Smooth muscle cell (in vitro differentiated cells): Measurements from ENCODE around the gene CRTAP. TPM values are rescaled to one million over a fixed set of nuclear protein-coding genes. Genes with fewer than 3 reads are reported as not detected.
A peak's percentile ranks its signal among the peaks of the same experiment; 100 is the strongest.

Experiments
- DNase-seq: peaks from one replicate; lab custom pipeline; 2025; ENCODE audit not compliant: unreplicated experiment; lab: John Stamatoyannopoulos, UW
- H2AFZ ChIP-seq: fragments of 200-600 bp; sonication (generic); 2 replicates; pipeline ENCODE4 v1.6.0; 2016; ENCODE audit warnings: antibody characterized with exemption, low read depth, mild to moderate bottlenecking
- H3F3A ChIP-seq: fragments of 200-600 bp; sonication (generic); 2 replicates; pipeline ENCODE4 v1.6.0; 2017; ENCODE audit warnings: antibody characterized with exemption, low read depth
- H3K27ac ChIP-seq: fragments of 200-600 bp; sonication (generic); 2 replicates; pipeline ENCODE4 v1.5.1; 2016; ENCODE audit warnings: low read depth, mild to moderate bottlenecking
- H3K27me3 ChIP-seq: fragments of 200-600 bp; sonication (generic); 2 replicates; pipeline ENCODE4 v1.6.1; 2016; ENCODE audit warnings: low read depth, mild to moderate bottlenecking
- H3K36me3 ChIP-seq: fragments of 200-600 bp; sonication (generic); 2 replicates; pipeline ENCODE4 v1.5.1; 2016; ENCODE audit warnings: low read depth
- H3K4me1 ChIP-seq: fragments of 200-600 bp; sonication (generic); 2 replicates; pipeline ENCODE4 v1.5.1; 2016; ENCODE audit warnings: low read depth
- H3K4me2 ChIP-seq: fragments of 200-600 bp; sonication (generic); 2 replicates; pipeline ENCODE4 v1.6.0; 2016; ENCODE audit warnings: mild to moderate bottlenecking
- H3K4me3 ChIP-seq: fragments of 200-600 bp; sonication (generic); 2 replicates; pipeline ENCODE4 v1.5.1; 2016; ENCODE audit warnings: mild to moderate bottlenecking
- H3K79me2 ChIP-seq: fragments of 200-600 bp; sonication (generic); 2 replicates; pipeline ENCODE4 v1.6.0; 2016; ENCODE audit warnings: low read depth, mild to moderate bottlenecking
- H3K9ac ChIP-seq: fragments of 200-600 bp; sonication (generic); 2 replicates; pipeline ENCODE4 v1.6.0; 2016; ENCODE audit warnings: low read depth
- H3K9me3 ChIP-seq: fragments of 200-600 bp; sonication (generic); replicated peaks from 2 replicates; pipeline ENCODE4 v1.5.1; 2016; ENCODE audit warnings: low read depth
- H4K20me1 ChIP-seq: fragments of 200-600 bp; sonication (generic); 2 replicates; pipeline ENCODE4 v1.6.0; 2016; ENCODE audit warnings: low read depth
- CTCF ChIP-seq: fragments of 200-600 bp; sonication (generic); IDR thresholded peaks from 2 replicates; pipeline ENCODE4 v1.5.1; 2017; ENCODE audit warnings: borderline replicate concordance, mild to moderate bottlenecking, antibody characterized with exemption; ENCODE audit not compliant: insufficient read depth, poor library complexity, severe bottlenecking
- WGBS: methylation state at CpG from one replicate; pipeline ENCODE4 v1.1.7; 2016; ENCODE audit warnings: low lambda C conversion rate; 5-methylcytosine and 5-hydroxymethylcytosine counted together
- polyA plus RNA-seq: library from polyadenylated mRNA; unstranded; fragments of >200 nt; fragmentation: Nextera tagmentation; extraction: Ambion mirVana; gene quantifications from 2 replicates; pipeline ENCODE4 v1.2.1, GENCODE V29; 2016
- total RNA-seq: library from RNA; depleted of rRNA; stranded (reverse); fragments of >200 nt; gene quantifications from 2 replicates; pipeline ENCODE4 v1.2.3, GENCODE V29; 2014

The CRTAP gene
- total and polyA plus RNA-seq, 2 experiments from 2014 or later, result 195 to 206 TPM

GRCh38 chr3:33111581-33111980 lies 2.2 kb upstream of the CRTAP start:
- Histone ChIP-seq H3K9me3 (no peaks in the 10 kb centered on the region), H4K20me1 (peaks cover 1% of the 10 kb centered on the region), H3K4me1 (peaks cover 12% of the 10 kb centered on the region), H3F3A (peaks cover 7% of the 10 kb centered on the region), H3K36me3 (no peaks in the 10 kb centered on the region), H3K4me3 (no peak overlapping the region), H3K27ac (no peak overlapping the region), H3K9ac (no peak overlapping the region), H3K79me2 (peaks cover 8% of the 10 kb centered on the region), H2AFZ (no peak overlapping the region), H3K4me2 (no peak overlapping the region), H3K27me3 (no peaks in the 10 kb centered on the region)
- 97% methylated on average over 8 of the region's 8 CpGs for WGBS
- no peak for DNase-seq
- no peak for TF ChIP-seq CTCF

GRCh38 chr3:33114622-33115023 lies 809 bp downstream of the CRTAP start:
- H2AFZ ChIP-seq, result peak overlapping the region; percentile 90
- H3K27ac ChIP-seq, result peak overlapping the region; percentile 72
- peaks cover 26% of the 10 kb centered on the region for H3K79me2 ChIP-seq
- no peaks in the 10 kb centered on the region for H3K36me3 ChIP-seq
- peaks cover 7% of the 10 kb centered on the region for H3F3A ChIP-seq
- TF ChIP-seq CTCF, result no peak
- H3K4me1 ChIP-seq, result peaks cover 12% of the 10 kb centered on the region
- 43% methylated on average over 14 of the region's 14 CpGs for WGBS
- H4K20me1 ChIP-seq, result peaks cover 31% of the 10 kb centered on the region
- no peak overlapping the region for H3K9ac ChIP-seq
- H3K4me3 ChIP-seq, result peak overlapping the region; percentile 75
- H3K9me3 ChIP-seq, result no peaks in the 10 kb centered on the region
- H3K27me3 ChIP-seq, result no peaks in the 10 kb centered on the region
- DNase-seq, result no peak
- H3K4me2 ChIP-seq, result peak overlapping the region; percentile 95

- Histone ChIP-seq H3K4me3 (peak overlapping the region; percentile 75), H3K27ac (peak overlapping the region; percentile 72), H4K20me1 (peaks cover 37% of the 10 kb centered on the region), H3K36me3 (no peaks in the 10 kb centered on the region), H3K79me2 (peaks cover 26% of the 10 kb centered on the region), H3K27me3 (no peaks in the 10 kb centered on the region), H3K9me3 (no peaks in the 10 kb centered on the region), H3K4me2 (peak overlapping the region; percentile 95), H3K9ac (peak overlapping the region; percentile 54), H3F3A (peaks cover 7% of the 10 kb centered on the region), H2AFZ (peak overlapping the region; percentile 18), H3K4me1 (peaks cover 12% of the 10 kb centered on the region)
- no peak for TF ChIP-seq CTCF
- WGBS, result 34% methylated on average over 13 of the region's 13 CpGs
- peak; percentile 24 for DNase-seq
These were observed 1.4 kb downstream of the CRTAP start for GRCh38 chr3:33115024-33115768.

- Histone ChIP-seq H3K9ac (no peak overlapping the region), H2AFZ (no peak overlapping the region), H3K79me2 (peaks cover 26% of the 10 kb centered on the region), H3K27ac (no peak overlapping the region), H3K27me3 (no peaks in the 10 kb centered on the region), H3K4me3 (no peak overlapping the region), H3F3A (peaks cover 7% of the 10 kb centered on the region), H3K36me3 (no peaks in the 10 kb centered on the region), H3K4me2 (no peak overlapping the region), H3K9me3 (no peaks in the 10 kb centered on the region), H4K20me1 (peaks cover 41% of the 10 kb centered on the region), H3K4me1 (peaks cover 12% of the 10 kb centered on the region)
- whole genome bisulfite sequencing, result 92% methylated on average over 3 of the region's 3 CpGs
- no peak for DNase-seq
- TF ChIP-seq CTCF, result no peak
These were observed 3.6 kb downstream of the CRTAP start for GRCh38 chr3:33117461-33117860.
